ENCODE measurements around the gene UBE4B.
"Not testable (repeated sequence)": the region's sequence is repeated elsewhere in the genome, so short reads cannot be mapped to it uniquely, and the experiment has no call there.

UBE4B gene

DNA sequence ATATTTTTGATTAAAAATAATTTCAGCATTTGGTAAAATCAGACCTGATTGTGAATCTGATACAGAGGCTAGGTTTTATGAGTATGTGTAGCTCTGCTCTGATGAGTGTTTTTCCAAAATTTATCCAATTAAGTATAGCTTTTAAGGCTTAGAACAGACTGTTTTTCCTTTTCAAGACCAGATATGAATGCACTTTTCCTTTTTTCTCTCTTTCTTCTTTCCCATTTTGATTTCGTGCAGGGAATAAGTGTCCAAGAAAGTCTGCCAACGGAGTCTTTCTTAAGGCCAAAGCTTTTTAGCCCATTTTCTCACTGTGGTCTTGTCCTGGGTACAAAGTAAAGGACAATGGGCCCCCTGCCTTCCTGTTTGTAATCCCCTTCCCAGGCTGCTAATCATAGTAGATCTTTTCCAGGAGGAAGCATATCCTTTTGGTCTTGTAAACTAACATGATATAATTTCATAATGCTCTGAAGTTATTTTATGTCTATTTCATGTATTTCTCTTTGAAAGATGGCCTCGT is 180.5 kb downstream of the UBE4B start:
- no peak for DNase-seq

DNA sequence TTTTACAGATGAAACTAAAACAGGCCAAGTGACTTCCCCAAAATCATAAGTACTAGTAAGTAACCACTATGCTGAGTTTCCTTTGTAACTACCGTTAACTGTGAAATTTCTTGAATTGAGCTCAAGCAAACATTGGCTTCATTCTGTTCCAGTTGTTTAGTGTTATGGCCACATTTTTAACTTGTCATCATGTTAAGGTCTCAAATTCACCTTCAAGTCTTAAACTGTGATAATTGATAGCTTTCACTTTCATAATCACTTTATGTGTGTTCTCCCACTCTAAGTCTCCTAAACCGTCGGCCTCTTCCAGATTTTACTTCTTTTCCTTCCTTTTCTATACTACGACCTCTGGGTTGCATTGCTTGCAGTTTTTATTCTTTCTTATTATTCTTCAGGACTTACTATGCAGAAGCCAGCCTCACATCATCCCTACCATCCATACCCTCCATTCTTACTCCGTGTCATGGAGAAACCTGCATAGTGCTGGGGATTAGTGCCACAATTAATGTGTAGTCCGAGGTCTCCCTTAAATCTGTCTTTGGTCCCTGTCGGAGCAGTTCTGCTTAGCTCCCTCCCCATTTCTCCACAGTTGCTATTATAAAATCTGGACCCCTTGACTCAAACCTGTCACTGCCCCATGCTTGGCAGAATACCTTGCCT is 183.5 kb downstream of the UBE4B start:
- no peak for DNase-seq

- DNase-seq = no peak
Observed at GRCh38 chr1:10217748-10218441, 185.1 kb downstream of the UBE4B start.

- no peak for DNase-seq
Observed at GRCh38 chr1:10220200-10220599, 187.4 kb downstream of the UBE4B start.

- DNase-seq = not testable (repeated sequence)
Observed at GRCh38 chr1:10220657-10221056, 187.9 kb downstream of the UBE4B start.

- no peak for DNase-seq
Observed at GRCh38 chr1:10225573-10225972, 192.8 kb downstream of the UBE4B start.

- DNase-seq = no peak
Observed at GRCh38 chr1:10228528-10228927, 195.8 kb downstream of the UBE4B start.

- DNase-seq = no peak
Observed at GRCh38 chr1:10229903-10230302, 197.1 kb downstream of the UBE4B start.

Measured in NCI-H345 (cell line).